Mesenchymal stem cell (in vitro differentiated cells and primary cell): ENCODE results near the gene NR2F1-AS1.

Experiments
- DNase-seq: peaks from one replicate; pipeline ENCODE4 v3.0.0-alpha.2; 2013
- H2AFZ ChIP-seq: one replicate; pipeline ENCODE4 v1.6.1; 2013; ENCODE audit warnings: low read depth, mild to moderate bottlenecking, control low read depth, inconsistent platforms, low read length, moderate library complexity
- H2AK5ac ChIP-seq: 2 replicates; pipeline ENCODE4 v1.6.1; 2013; ENCODE audit warnings: low read length, moderate library complexity, mild to moderate bottlenecking, inconsistent platforms; ENCODE audit not compliant: severe bottlenecking
- H2BK120ac ChIP-seq: one replicate; pipeline ENCODE4 v1.6.1; 2013; ENCODE audit warnings: low read depth, mild to moderate bottlenecking, inconsistent platforms, low read length, moderate library complexity
- H2BK12ac ChIP-seq, 2 experiments: one replicate each; pipeline ENCODE4 v1.6.1; 2013; ENCODE audit warnings: inconsistent platforms in 2 of 2, low read length in 2 of 2, mild to moderate bottlenecking in 2 of 2, moderate library complexity in 2 of 2, control low read depth in 1 of 2
- H2BK15ac ChIP-seq: one replicate; pipeline ENCODE4 v1.6.1; 2013; ENCODE audit warnings: mild to moderate bottlenecking, low read depth, inconsistent platforms; ENCODE audit not compliant: poor library complexity, severe bottlenecking
- H2BK5ac ChIP-seq: 2 replicates; pipeline ENCODE4 v1.6.1; 2013; ENCODE audit warnings: low read depth, mild to moderate bottlenecking, low read length, control low read depth, inconsistent platforms; ENCODE audit not compliant: poor library complexity, severe bottlenecking
- H3K14ac ChIP-seq, 2 experiments: one replicate each; pipeline ENCODE4 v1.6.1; 2013; ENCODE audit warnings: inconsistent platforms in 2 of 2, low read length in 2 of 2, control low read depth in 1 of 2, mild to moderate bottlenecking in 1 of 2, moderate library complexity in 1 of 2
- H3K18ac ChIP-seq, 2 experiments: one replicate each; pipeline ENCODE4 v1.6.1; 2013; ENCODE audit warnings: inconsistent platforms in 2 of 2, low read length in 2 of 2, control low read depth in 1 of 2, low read depth in 1 of 2, mild to moderate bottlenecking in 1 of 2
- H3K23ac ChIP-seq, 2 experiments: one replicate each; pipeline ENCODE4 v1.6.1; 2013; ENCODE audit warnings: inconsistent platforms in 2 of 2, low read length in 2 of 2, mild to moderate bottlenecking in 2 of 2, moderate library complexity in 2 of 2, control low read depth in 1 of 2
- H3K27ac ChIP-seq: 2 replicates; pipeline ENCODE4 v1.5.1; 2013; ENCODE audit warnings: mild to moderate bottlenecking, moderate library complexity, low read length, control low read depth, inconsistent platforms; ENCODE audit not compliant: poor library complexity, severe bottlenecking
- H3K27me3 ChIP-seq, 2 experiments: 2 replicates each; pipeline versions ENCODE4 v1.6.1 to v1.7.0; 2013; ENCODE audit warnings: low read length in 2 of 2, mild to moderate bottlenecking in 2 of 2, moderate library complexity in 2 of 2, control low read depth in 1 of 2, inconsistent platforms in 1 of 2; ENCODE audit not compliant: control insufficient read depth in 1 of 2, insufficient read depth in 1 of 2
- H3K36me3 ChIP-seq, 2 experiments: 2 replicates each; pipeline versions ENCODE4 v1.6.1 to v1.7.0; 2013; ENCODE audit warnings: low read length in 2 of 2, control low read depth in 1 of 2, inconsistent platforms in 1 of 2, low read depth in 1 of 2, mild to moderate bottlenecking in 1 of 2; ENCODE audit not compliant: insufficient read depth in 2 of 2, control insufficient read depth in 1 of 2
- H3K4ac ChIP-seq, 2 experiments: one replicate each; pipeline ENCODE4 v1.6.1; 2013; ENCODE audit warnings: inconsistent platforms in 2 of 2, low read length in 2 of 2, mild to moderate bottlenecking in 2 of 2, moderate library complexity in 2 of 2, control low read depth in 1 of 2, low read depth in 1 of 2
- H3K4me1 ChIP-seq: 2 replicates; pipeline ENCODE4 v1.6.1; 2013; ENCODE audit warnings: low read depth, low read length, control low read depth; ENCODE audit not compliant: control insufficient read depth, insufficient read depth
- H3K4me2 ChIP-seq: 2 replicates; pipeline ENCODE4 v1.6.1; 2013; ENCODE audit warnings: low read length, mild to moderate bottlenecking, inconsistent platforms; ENCODE audit not compliant: poor library complexity, severe bottlenecking
- H3K4me3 ChIP-seq, 2 experiments: 2 replicates each; pipeline versions ENCODE4 v1.5.1 to v1.7.0; 2013; ENCODE audit warnings: low read length in 2 of 2, mild to moderate bottlenecking in 2 of 2, control low read depth in 1 of 2, low read depth in 1 of 2; ENCODE audit not compliant: insufficient read depth in 1 of 2
- H3K79me1 ChIP-seq: replicated peaks from 2 replicates; pipeline ENCODE4 v1.6.1; 2013; ENCODE audit warnings: mild to moderate bottlenecking, control low read depth, low read length, inconsistent platforms; ENCODE audit not compliant: poor library complexity, severe bottlenecking
- H3K9ac ChIP-seq: 2 replicates; pipeline ENCODE4 v1.7.0; 2013; ENCODE audit warnings: mild to moderate bottlenecking, low read length, moderate library complexity
- H3K9me3 ChIP-seq: 2 replicates; pipeline ENCODE4 v1.7.0; 2013; ENCODE audit warnings: mild to moderate bottlenecking, low read length; ENCODE audit not compliant: control insufficient read depth
- H4K8ac ChIP-seq: one replicate; pipeline ENCODE4 v1.6.1; 2013; ENCODE audit warnings: inconsistent platforms, mild to moderate bottlenecking, low read length, moderate library complexity
- H4K91ac ChIP-seq: one replicate; pipeline ENCODE4 v1.6.1; 2013; ENCODE audit warnings: mild to moderate bottlenecking, low read length, inconsistent platforms
- WGBS: methylation state at CpG from one replicate; pipeline ENCODE4 v1.1.7; 2013; ENCODE audit warnings: mixed read lengths; 5-methylcytosine and 5-hydroxymethylcytosine counted together

NR2F1-AS1 gene

DNA sequence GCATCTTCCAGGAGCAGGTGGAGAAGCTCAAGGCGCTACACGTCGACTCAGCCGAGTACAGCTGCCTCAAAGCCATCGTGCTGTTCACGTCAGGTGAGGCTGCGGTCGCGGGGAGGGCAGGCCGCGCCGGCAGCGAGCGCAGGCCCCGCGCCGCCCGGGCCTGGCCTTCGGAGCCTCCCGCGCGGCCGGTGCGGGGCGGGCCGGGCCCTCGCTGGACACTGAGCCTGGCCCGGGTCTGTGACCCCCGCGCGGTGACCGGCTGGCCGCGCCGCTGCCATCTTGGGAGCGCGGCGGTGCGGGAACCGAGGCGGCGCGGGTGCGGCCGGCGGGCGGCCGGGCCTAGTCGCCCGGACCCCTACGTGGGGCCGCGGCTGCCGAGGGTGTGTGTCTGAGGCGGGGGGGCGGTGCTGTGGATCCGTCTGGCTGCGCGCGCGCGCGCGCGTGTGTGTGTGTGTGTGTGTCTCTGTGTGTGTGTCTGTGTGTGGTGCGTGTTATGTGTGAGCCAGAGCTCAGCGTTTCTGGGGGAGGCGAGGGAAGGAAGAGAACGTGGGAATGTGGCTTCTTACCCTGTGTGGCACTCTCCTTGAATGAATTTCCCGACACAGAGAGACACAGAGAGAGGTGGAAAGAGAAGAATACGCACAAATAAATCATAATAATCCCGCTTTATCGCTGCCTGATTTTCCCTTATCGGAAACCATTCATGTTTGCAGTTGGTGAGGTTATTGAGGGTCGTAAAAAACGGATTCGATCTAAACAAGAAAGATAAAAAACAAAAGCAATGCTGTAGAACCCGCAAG lies 7.5 kb upstream of the NR2F1-AS1 start:
- peak; percentile 46 for DNase-seq
- Histone ChIP-seq H3K9ac (no peak overlapping the region), H4K91ac (peak overlapping the region; percentile 95), H3K9me3 (no peaks in the 10 kb centered on the region), H3K18ac (peak overlapping the region; percentile 95 to 99), H3K27me3 (peaks cover 0 to 27% of the 10 kb centered on the region in 2 experiments), H3K4me3 (peak overlapping the region in 1 of 2 experiments; percentile 45), H3K36me3 (peaks cover 2 to 6% of the 10 kb centered on the region in 2 experiments), H2BK120ac (peak overlapping the region; percentile 11), H3K4me2 (peak overlapping the region; percentile 47), H3K4ac (peak overlapping the region; percentile 3 to 72), H3K14ac (peak overlapping the region; percentile 39 to 96), H3K27ac (no peak overlapping the region), H3K4me1 (peaks cover 17% of the 10 kb centered on the region), H3K23ac (peak overlapping the region; percentile 23 to 43), H2AK5ac (no peak overlapping the region), H3K79me1 (no peaks in the 10 kb centered on the region), H2AFZ (no peak overlapping the region), H2BK5ac (no peak overlapping the region), H4K8ac (peak overlapping the region; percentile 92), H2BK15ac (peak overlapping the region; percentile 95), H2BK12ac (peak overlapping the region; percentile 90 to 99)
- 25% methylated on average over 71 of the region's 78 CpGs for WGBS

DNA sequence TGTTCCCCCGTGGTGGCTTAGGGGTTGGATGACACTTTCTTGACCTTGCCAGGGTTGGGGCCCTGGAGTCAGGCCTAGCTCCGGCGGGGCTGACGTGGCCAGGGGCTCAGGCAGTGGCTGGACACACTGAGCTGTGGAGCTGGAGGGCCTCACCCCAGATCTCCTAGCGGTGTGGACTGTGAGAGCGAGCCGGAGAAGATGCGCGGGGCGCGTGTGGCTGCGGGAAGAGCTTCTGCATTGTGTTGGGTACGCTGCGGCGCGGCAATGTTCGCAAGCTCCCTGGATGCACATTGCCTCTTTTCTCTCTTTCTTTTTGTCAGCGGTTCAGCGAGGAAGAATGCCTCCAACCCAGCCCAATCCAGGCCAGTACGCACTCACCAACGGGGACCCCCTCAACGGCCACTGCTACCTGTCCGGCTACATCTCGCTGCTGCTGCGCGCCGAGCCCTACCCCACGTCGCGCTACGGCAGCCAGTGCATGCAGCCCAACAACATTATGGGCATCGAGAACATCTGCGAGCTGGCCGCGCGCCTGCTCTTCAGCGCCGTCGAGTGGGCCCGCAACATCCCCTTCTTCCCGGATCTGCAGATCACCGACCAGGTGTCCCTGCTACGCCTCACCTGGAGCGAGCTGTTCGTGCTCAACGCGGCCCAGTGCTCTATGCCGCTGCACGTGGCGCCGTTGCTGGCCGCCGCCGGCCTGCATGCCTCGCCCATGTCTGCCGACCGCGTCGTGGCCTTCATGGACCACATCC lies 6.8 kb upstream of the NR2F1-AS1 start:
- no peak overlapping the region for H2AFZ ChIP-seq
- H3K23ac ChIP-seq = peak overlapping the region; percentile 23 to 99
- peak overlapping the region; percentile 39 to 96 for H3K14ac ChIP-seq
- peak overlapping the region; percentile 95 for H4K91ac ChIP-seq
- peak overlapping the region in 1 of 2 experiments; percentile 45 for H3K4me3 ChIP-seq
- H4K8ac ChIP-seq = peak overlapping the region; percentile 92
- H3K79me1 ChIP-seq = no peaks in the 10 kb centered on the region
- H3K4me1 ChIP-seq = peaks cover 18% of the 10 kb centered on the region
- no peak overlapping the region for H2AK5ac ChIP-seq
- peaks cover 2 to 4% of the 10 kb centered on the region in 2 experiments for H3K36me3 ChIP-seq
- H2BK5ac ChIP-seq = no peak overlapping the region
- H3K27me3 ChIP-seq = peaks cover 0 to 25% of the 10 kb centered on the region in 2 experiments
- H2BK12ac ChIP-seq = peak overlapping the region; percentile 90 to 99
- H2BK15ac ChIP-seq = peak overlapping the region; percentile 95
- 23% methylated on average over 54 of the region's 59 CpGs for WGBS
- H2BK120ac ChIP-seq = peak overlapping the region; percentile 11
- H3K27ac ChIP-seq = peak overlapping the region; percentile 46
- no peak overlapping the region for H3K9ac ChIP-seq
- no peaks in the 10 kb centered on the region for H3K9me3 ChIP-seq
- H3K18ac ChIP-seq = peak overlapping the region; percentile 95 to 99
- H3K4me2 ChIP-seq = peak overlapping the region; percentile 47
- peak overlapping the region; percentile 3 to 72 for H3K4ac ChIP-seq
- peak; percentile 59 for DNase-seq

DNA sequence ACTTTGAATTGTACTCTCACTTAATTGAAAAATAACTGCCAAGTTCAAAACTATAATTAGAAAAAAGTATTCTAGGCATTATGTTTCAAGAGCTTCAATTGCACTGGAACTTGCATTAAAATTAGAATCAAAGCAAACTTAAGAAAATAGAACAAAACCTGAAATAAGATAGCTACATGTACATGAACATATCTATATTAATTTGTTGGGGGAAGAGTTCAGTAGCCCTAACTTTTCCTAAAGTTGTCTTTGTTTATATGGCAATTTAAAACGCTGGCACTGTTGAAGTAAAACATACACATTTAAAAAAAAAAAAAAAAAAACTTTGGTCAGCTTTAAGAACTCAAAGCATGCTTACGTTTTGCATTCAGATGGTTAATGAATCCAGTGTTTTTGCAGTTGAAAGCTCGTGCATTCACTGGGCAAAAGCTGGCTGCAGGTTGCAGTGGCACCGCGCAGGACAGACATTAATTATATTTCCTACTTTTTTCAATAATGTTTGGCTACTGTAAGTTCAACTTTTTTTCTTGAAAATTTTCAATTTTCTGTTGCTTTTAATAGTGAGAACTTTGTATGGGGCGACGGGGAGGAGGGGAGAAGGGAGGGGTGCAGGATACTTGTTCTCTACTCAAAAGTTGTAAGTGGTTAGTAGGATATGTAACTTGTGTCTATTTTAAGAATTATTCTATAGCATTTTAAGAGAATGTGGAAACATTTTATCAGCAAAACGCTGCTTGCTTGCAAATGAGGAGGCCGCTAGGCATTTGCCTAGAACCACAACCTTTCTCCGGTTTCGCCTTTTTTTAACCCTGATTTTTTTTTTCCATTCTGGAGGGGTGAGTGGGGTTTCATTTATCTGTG lies 5.9 kb upstream of the NR2F1-AS1 start:
- Histone ChIP-seq H3K14ac (no peak overlapping the region), H3K18ac (peak overlapping the region in 1 of 2 experiments; percentile 99), H4K91ac (no peak overlapping the region), H3K9ac (peak overlapping the region; percentile 75), H3K23ac (peak overlapping the region in 1 of 2 experiments; percentile 99), H3K4me3 (no peak overlapping the region), H2AK5ac (no peak overlapping the region), H3K27ac (peak overlapping the region; percentile 46), H2BK12ac (no peak overlapping the region), H2BK120ac (peak overlapping the region; percentile 11), H3K36me3 (peaks cover 2 to 4% of the 10 kb centered on the region in 2 experiments), H3K27me3 (peaks cover 0 to 25% of the 10 kb centered on the region in 2 experiments), H3K4ac (peak overlapping the region; percentile 3 to 72), H3K4me2 (peak overlapping the region; percentile 36), H3K9me3 (no peaks in the 10 kb centered on the region), H2AFZ (no peak overlapping the region), H4K8ac (no peak overlapping the region), H2BK5ac (no peak overlapping the region), H3K4me1 (peaks cover 20% of the 10 kb centered on the region), H2BK15ac (no peak overlapping the region), H3K79me1 (no peaks in the 10 kb centered on the region)
- peak; percentile 50 for DNase-seq
- WGBS = 51% methylated on average over 9 of the region's 11 CpGs
